GF-D8 (cell line): Measurements from ENCODE around the gene BCAS3.
"Not testable (repeated sequence)": the region's sequence is repeated elsewhere in the genome, so short reads cannot be mapped to it uniquely, and the experiment has no call there.

Experiments used
- DNase-seq: peaks from one replicate; lab custom pipeline; 2025; lab: John Stamatoyannopoulos, UW

The BCAS3 gene

DNA sequence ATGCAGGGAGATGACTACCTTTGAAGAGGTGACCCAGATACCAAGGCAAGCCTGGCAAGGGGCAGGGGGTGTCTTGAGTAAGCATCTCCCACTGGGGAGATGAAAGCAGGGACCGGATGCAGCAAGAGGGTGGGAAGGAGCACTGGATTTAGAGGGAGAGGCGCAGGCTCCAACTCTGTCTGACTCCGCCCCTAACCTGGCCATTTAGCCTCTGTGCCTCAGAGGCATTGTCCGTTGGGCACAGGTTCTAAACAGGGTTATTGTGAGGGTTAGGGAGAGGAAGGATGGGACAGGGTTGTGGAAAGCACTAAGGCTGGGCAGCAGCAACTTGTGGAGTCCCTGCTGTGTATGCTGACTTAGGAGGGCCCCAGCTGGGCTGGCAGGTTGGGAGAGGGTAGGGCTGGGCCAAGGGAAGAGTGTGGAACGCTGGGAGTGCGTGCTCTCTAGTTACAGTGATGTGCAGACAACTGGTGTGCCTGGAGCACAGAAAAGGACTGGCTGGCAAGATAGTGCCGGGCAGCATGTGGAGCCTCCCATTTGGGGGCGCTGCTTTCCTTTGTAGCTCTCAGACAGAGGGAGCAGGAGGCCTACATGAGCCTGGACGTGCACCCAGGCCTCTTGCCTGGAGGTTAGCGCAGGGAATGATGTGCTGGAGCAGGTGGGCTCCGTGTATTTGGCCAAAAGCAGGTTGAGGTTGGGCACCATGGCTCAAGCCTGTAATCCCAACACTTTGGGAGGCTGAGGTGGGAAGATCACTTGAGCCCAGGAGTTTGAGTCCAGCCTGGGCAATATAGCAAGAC, 748.2 kb downstream of the BCAS3 start:
- no peak for DNase-seq

DNA sequence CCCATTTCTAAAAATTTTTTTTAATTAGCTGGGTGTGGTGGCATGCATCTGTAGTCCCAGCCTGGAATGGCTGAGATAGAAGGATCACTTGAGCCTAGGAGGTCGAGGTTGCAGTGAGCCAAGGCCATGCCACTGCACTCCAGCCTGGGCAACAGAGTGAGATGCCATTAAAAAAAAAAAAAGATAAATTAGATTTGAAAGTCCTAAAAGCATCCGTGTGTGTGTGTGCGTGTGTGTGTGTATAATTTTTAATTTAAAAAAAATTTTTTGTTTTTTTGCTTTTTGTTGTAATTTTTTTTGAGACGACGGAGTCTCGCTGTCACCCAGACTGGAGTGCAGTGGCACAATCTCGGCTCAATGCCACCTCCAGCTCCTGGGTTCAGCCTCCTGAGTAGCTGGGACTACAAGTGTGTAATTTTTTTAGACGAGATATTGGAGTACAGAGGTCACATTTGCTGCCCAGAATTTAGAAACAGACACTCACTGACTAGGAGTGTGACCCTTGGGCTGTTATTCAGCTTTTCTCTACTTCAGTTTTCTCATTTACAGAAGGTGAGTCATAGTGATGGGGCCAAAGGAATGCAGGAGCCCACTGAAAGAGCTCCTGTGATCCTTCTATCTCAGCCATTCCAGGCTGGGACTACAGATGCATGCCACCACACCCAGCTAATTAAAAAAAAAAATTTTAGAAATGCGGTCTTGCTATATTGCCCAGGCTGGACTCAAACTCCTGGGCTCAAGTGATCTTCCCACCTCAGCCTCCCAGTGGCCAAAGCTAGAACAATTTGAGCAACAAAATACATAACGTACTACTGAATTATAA, 749.0 kb downstream of the BCAS3 start:
- DNase-seq, result no peak

DNA sequence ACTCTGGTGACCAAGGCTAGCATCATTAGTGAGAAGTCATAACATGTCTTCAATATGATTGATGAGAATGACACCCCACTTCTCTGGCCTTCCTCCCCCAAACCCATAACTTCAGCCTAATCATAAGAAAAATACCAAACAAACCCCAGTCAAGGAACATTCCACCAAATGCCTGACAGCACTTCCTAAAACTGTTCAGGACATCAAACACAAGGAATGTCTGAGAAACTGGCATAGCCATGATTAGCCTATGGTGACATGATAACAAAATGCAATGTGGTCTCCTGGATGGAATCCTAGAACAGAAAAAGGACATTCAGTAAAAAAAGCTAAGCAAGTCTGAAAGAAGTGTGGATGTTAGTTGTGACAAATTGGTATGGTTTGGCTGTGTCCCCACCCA, 749.9 kb downstream of the BCAS3 start:
- DNase-seq, result no peak

DNA sequence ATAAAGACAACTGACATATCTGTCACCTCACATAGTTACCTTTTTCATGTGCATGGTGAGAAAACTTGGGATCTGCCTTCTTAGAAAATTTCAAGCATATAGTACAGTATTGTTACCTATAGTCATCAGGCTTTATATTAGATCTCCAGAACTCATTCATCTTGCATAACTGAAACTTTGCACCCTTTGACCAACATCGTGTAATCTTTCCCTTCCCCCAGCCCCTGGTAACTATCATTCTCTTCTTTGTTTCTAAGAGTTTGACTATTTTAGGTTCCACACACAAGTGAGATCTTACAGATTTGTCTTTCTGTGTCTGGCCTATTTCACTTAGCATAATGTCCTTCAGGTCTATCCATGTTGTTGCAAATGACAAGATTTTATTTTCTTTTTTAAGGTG, 751.6 kb downstream of the BCAS3 start:
- DNase-seq, result no peak

DNA sequence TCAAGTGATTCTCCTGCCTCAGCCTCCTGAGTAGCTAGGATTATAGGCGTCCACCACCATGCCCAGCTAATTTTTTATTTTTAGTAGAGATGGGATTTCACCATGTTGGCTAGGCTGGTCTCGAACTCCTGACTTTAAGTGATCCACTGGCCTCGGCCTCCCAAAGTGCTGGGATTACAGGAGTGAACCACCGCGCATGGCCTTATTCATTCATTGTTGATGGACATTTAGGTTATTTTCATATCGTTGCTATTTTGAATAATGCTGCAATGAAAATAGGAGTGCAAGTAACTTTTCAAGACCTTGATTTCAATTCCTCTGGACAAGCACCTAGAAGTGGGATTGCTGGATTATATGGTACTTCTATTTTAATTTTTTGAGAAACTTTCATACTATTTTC, 752.2 kb downstream of the BCAS3 start:
- DNase-seq, result not testable (repeated sequence)

DNA sequence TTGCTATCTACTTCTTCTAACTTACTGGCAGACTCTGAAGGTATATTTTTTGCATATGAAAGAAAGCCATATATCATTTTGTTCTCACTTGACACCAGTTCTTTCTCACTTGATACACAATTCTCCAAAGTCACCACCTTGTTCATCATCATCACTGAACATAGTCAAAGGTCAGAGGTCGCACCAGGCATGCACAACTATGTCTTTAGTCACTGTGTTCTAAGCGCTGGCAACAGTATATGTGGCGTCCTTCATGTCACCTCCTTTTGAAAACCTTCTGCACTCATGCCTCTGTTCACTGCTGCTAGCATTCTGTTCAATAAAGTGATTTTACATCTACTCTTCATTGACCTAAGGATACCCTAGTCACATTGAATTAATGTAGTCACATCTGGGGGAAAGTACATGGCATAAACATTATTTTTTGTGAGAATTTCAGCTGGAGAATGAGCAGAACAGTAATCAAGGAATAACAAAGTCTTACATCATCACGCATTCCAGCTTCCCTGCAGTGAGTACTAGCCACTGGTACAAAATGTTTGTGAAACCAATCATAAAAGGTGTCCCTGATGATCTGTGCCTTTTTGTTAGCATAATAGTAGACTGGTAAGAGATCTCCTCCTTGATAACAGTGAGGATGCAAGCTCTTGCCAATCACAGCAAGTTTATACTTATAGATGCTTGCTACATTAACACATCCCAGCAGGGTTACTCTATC, 754.1 kb downstream of the BCAS3 start:
- DNase-seq, result no peak

DNA sequence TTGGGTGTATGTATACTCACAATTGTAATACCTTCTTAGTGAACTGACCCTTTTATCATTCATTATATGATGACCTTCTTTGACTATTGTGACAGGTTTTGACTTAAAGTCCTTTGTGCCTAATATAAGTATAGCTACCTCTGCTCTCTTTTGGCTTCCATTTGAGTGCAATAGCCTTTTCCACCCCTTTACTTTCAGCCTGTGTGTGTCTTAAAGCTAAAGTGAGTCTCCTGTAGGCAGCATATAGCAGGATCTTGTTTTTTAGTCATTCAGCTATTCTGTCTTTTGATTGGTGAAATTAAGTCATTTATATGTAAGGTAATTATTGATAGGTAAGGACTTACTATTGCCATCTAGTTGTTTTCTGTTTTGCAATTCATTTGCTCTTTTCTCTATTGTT, 758.6 kb downstream of the BCAS3 start:
- DNase-seq, result no peak

DNA sequence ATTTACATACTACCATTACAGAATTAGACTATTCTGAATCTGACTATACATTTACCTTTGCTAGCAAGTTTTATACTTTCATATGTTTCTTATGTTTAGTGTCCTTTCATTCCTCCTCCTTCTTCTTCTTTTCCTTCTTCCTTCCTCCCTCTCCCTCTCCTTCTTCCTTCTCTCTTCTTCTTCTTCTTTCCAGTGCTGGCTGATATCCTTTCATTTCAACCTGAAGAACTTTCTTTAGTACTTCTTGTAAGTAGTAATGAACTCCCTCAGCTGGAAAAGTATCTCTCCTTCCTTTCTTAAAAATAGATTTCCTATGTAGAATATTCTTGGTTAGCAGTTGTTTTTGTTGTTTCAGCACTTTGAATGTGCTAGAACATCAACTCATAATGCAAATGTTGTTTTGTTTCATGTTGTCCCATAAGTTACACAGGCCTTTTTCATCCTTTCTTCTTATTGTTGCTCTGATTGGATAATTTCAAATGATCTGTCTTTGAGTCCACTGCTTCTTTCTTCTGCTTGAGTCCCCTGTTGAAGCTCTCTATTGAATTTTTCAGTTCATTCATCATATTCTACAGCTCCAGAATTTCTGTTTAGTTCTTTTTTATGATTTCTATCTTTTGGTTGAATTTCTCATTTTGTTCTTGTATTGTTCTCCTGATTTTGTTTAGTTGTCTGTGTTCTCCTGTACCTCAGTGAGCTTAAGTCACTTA, 759.5 kb downstream of the BCAS3 start:
- DNase-seq, result no peak

DNA sequence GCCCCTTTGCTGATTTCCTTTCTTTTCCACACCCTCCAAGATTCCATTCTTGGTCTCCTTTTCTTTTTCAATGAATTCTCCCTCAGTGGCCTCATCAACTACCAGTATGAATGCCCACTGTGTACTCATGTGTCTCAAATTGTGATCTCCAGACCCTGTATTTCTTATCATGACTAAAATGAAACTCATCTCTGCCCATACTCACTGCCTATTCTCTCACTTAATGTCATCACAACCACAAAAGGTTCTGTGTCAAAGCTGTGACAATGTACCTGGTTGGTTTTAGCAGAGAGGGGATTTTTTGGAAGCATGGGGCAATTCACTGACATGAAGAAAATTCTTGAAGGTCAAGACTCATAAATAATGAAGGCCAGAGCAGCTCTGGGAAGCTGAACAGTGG, 763.0 kb downstream of the BCAS3 start:
- DNase-seq, result no peak

DNA sequence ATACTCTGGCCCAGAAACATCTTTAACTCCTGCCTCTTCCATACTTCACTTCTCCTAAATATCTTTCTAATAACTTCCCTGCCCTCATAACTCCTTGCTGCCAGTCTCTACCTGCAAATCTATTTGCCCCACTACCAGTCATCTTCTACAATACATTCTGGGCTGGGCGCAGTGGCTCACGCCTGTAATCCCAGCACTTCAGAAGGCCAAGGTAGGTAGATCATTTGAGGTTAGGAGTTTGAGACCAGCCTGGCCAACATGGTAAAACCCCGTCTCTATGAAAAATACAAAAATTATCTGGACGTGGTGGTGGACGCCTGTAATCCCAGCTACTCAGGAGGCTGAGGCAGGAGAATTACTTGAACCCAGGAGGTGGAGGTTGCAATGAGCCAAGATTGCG, 763.9 kb downstream of the BCAS3 start:
- not testable (repeated sequence) for DNase-seq

DNA sequence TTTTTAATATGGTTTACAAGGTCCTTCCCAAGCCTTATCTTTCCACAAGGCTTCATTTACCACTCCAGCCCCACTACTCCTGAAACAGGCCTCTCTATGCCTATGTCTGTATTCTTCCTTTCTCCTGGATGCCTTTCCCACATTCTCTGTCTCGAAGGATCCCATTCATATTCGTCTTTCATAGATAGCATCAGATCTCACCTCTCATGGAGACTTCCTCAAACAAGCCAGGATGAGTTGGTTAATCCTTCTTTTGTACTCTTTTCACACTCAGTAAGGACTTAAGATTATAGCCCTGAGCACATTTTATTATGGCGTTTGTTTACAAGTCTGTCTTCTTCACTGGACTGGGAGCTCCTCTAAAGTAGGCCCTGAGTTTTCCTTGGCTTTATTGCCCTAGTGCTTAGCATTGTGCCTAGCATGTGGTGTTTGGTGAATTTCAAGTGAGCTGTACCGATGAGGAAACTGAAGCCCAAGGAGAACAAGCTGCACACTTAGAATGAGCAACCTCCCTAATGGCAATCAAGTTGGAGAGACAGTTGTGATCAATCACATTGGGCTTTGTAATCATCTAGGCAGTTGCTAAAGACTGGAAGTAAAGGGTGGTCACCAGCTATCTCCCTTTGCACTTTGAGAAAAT, 764.6 kb downstream of the BCAS3 start:
- DNase-seq, result no peak
